Esophagus muscularis mucosa (tissue), 4 donors: ENCODE results near the gene GLB1L. TPM values are rescaled to one million over a fixed set of nuclear protein-coding genes. Genes with fewer than 3 reads are reported as not detected.

Experiments used
- DNase-seq: peaks from one replicate; pipeline ENCODE4 v3.0.0-alpha.2; 2017; ENCODE audit errors: extremely low spot score
- H3K27ac ChIP-seq, 4 donors: fragments of 200-600 bp; sonication (generic); replicated peaks in 1 of 4; 1 replicate in 3 of 4; 2 replicates in 1 of 4; pipeline ENCODE4 v1.5.1; 2016 to 2019; ENCODE audit warnings: mild to moderate bottlenecking in 1 of 4
- H3K27me3 ChIP-seq, 4 donors: fragments of 200-600 bp; sonication (generic); one replicate each; pipeline versions ENCODE4 v1.5.1 to v1.6.0; 2016 to 2019
- H3K36me3 ChIP-seq, 4 donors: fragments of 200-600 bp; sonication (generic); one replicate each; pipeline ENCODE4 v1.5.1; 2016 to 2019
- H3K4me1 ChIP-seq, 4 donors: fragments of 200-600 bp; sonication (generic); one replicate each; pipeline ENCODE4 v1.5.1; 2016 to 2019
- H3K4me3 ChIP-seq, 4 donors: fragments of 200-600 bp; sonication (generic); 1 replicate in 2 of 4; 2 replicates in 2 of 4; pipeline ENCODE4 v1.5.1; 2016 to 2019; ENCODE audit warnings: mild to moderate bottlenecking in 4 of 4, moderate library complexity in 1 of 4
- H3K9me3 ChIP-seq, 4 donors: fragments of 200-600 bp; sonication (generic); 1 replicate in 3 of 4; 2 replicates in 1 of 4; pipeline ENCODE4 v1.5.1; 2016 to 2019
- EP300 ChIP-seq: sonication (generic); formaldehyde crosslinking; IDR thresholded peaks from one replicate; pipeline ENCODE4 v1.6.1; 2017; ENCODE audit warnings: antibody characterized with exemption
- POLR2A ChIP-seq: fragments of 450-650 bp; IDR thresholded peaks from one replicate; pipeline ENCODE4 v1.6.1; 2017; ENCODE audit warnings: antibody characterized with exemption, moderate library complexity, mild to moderate bottlenecking, low read depth
- POLR2AphosphoS5 ChIP-seq, 2 donors: sonication (generic); formaldehyde crosslinking; IDR thresholded peaks; one replicate each; pipeline ENCODE4 v1.6.1; 2017; ENCODE audit warnings: antibody characterized with exemption in 2 of 2
- WGBS: methylation state at CpG from one replicate; pipeline ENCODE4 v1.1.5; 2018; 5-methylcytosine and 5-hydroxymethylcytosine counted together
- intact Hi-C: fragments of 100-400 bp; cut with DNase I; formaldehyde crosslinking; loops from one replicate; pipeline ENCODE4 v1.15.1; 2023
- total RNA-seq, 4 donors: library from RNA; depleted of rRNA; stranded (reverse); fragments of >200 nt; gene quantifications; one replicate each; pipeline versions ENCODE4 v1.1.0 to v1.2.1, GENCODE V29; 2016
- TF ChIP-seq, protein P1 (sequence below), 3 experiments: fragments of 200-600 bp in 2 of 3; fragments of 450-650 bp in 1 of 3; sonication (generic) in 2 of 3; IDR thresholded peaks; one replicate each; pipeline ENCODE4 v1.5.1; 2017 to 2019; ENCODE audit warnings: antibody characterized with exemption in 3 of 3, mild to moderate bottlenecking in 2 of 3, moderate library complexity in 1 of 3

Gene GLB1L
- total RNA-seq, 4 donors from 2014 or later, result 3.3 to 6.4 (median 5.6) TPM

DNA sequence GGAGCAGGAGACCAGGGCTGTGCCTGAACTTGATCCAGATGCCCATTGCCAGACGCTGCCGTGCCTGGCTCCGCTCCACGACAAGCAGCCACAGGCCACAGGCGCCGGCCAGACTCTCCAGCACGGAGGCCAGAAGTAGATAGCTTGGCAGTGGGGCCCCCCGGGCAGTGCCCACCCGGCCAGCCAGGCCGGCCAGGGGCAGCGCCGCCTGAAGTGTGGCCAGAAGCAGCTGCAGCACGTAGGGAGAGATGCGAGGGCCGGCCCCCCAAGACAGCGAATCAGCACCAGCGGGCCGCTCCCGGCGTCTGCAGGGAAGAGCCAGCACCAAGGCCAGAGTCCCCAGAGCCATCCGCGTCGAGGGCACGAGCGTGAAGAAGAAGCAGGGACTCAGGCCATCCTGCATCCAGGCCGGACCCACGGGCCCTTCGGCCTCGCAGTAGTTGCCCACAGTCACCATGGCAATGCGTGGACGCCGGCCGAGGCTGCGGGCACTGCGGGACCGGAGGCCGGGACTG lies 27.0 kb downstream of the GLB1L start:
- peak in 1 of 2 donors; percentile 59 for TF ChIP-seq POLR2AphosphoS5 (IDR thresholded peaks at IDR 0.05)
- no peak for TF ChIP-seq EP300
- TF ChIP-seq, protein P1, sequence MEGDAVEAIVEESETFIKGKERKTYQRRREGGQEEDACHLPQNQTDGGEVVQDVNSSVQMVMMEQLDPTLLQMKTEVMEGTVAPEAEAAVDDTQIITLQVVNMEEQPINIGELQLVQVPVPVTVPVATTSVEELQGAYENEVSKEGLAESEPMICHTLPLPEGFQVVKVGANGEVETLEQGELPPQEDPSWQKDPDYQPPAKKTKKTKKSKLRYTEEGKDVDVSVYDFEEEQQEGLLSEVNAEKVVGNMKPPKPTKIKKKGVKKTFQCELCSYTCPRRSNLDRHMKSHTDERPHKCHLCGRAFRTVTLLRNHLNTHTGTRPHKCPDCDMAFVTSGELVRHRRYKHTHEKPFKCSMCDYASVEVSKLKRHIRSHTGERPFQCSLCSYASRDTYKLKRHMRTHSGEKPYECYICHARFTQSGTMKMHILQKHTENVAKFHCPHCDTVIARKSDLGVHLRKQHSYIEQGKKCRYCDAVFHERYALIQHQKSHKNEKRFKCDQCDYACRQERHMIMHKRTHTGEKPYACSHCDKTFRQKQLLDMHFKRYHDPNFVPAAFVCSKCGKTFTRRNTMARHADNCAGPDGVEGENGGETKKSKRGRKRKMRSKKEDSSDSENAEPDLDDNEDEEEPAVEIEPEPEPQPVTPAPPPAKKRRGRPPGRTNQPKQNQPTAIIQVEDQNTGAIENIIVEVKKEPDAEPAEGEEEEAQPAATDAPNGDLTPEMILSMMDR (IDR thresholded peaks at IDR 0.05), result no peak
- peak; percentile 11 for TF ChIP-seq POLR2A
- Histone ChIP-seq H3K27me3 (no peaks in the 10 kb centered on the region), H3K36me3 (peaks cover 49 to 70% (median 69%) of the 10 kb centered on the region in 4 donors), H3K27ac (peak overlapping the region; percentile 90 to 99 (median 95)), H3K9me3 (no peaks in the 10 kb centered on the region), H3K4me3 (peak overlapping the region; percentile 59 to 79 (median 65)), H3K4me1 (peaks cover 28 to 56% (median 45%) of the 10 kb centered on the region in 4 donors)
- DNase-seq, result peak; percentile 92
- WGBS, result 1% methylated on average over 16 of the region's 37 CpGs
- intact Hi-C loops, result no loop called here

DNA sequence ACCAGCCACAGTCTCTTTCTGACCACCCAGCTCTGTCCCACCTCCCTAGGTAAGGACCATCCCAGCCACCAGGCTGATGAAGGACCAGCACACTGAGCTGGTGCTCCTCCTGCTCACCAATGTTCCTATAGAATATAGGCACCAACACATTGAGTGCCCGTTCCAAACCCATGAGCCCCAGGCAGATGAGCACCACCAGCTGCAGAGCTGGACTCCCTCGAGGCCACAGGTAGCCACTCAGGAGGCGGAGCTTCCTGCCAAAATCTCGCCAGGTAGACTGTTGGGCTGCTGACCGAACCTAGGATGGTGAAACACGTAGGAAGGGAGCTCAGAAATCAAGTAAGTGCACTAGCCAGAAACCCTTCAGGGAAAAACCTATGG lies 28.7 kb downstream of the GLB1L start:
- Histone ChIP-seq H3K9me3 (no peaks in the 10 kb centered on the region), H3K36me3 (peaks cover 37 to 69% (median 67%) of the 10 kb centered on the region in 4 donors), H3K4me3 (no peak overlapping the region), H3K27ac (peak overlapping the region; percentile 90 to 99 (median 95)), H3K27me3 (no peaks in the 10 kb centered on the region), H3K4me1 (peaks cover 28 to 56% (median 45%) of the 10 kb centered on the region in 4 donors)
- no peak for DNase-seq
- TF ChIP-seq POLR2A (no peak), POLR2AphosphoS5 (IDR thresholded peaks at IDR 0.05) (no peak), EP300 (no peak)
- TF ChIP-seq, protein P1 (IDR thresholded peaks at IDR 0.05), result no peak
- intact Hi-C loops, result no loop called here
- 92% methylated on average over 5 of the region's 6 CpGs for WGBS

DNA sequence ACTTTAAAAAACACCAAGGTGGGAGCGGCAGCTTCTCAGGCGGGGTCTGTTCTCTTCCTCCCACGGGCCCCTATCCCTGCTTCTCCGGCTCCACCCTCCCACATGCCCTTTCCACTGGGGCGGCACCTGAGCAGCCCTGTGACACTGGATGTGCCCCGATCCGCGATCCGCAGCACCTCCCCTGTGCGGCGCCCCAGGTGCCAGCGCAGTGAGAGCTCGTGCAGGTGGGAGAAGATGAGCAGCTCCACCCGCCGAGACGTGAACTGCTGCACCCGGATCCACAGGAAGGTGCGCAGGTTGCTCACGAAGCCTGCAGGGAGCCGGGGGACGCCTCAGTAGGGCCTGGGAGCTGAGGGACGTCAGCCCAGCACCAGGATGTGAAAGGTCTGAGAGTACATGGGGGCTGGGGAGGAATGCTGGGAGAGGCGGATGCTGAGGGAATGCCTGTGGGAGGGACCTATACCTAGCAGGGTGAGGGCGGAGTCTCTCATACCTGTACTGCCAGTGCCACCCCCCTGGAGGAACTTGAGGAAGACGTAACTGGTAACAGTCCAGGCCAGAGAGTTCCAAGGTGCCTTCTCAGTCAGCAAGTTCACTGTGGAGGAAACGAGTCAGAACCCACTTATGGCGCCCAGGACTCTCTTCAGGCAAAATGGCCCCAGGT lies 29.2 kb downstream of the GLB1L start:
- H3K27ac ChIP-seq, result peak overlapping the region in 1 of 4 donors; percentile 20

DNA sequence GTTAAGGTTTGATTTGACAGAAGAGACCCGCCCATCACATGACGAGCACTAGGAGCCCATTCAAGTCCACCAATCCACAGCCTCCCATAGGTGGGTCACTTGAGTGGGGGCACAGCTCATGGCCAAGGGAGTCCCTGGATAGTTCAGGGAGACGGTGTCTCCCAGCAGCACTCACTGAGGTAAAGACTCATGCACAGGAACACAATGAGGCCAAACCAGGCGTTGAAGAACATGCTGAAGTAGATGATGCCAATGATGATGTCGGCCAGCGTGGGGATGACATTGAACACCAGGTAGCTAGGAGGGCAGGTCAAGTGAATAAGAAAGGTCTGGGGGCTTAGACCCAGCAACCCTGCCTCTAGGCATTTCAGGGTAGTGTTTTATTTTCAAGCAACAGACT lies 30.5 kb downstream of the GLB1L start:
- H3K9me3 ChIP-seq, result no peaks in the 10 kb centered on the region
- H3K27ac ChIP-seq, result no peak overlapping the region
- no peaks in the 10 kb centered on the region for H3K27me3 ChIP-seq
- DNase-seq, result no peak
- 86% methylated on average over 6 of the region's 6 CpGs for WGBS
- H3K4me1 ChIP-seq, result peaks cover 25 to 43% (median 40%) of the 10 kb centered on the region in 4 donors
- H3K36me3 ChIP-seq, result peaks cover 20 to 69% (median 65%) of the 10 kb centered on the region in 4 donors
- no peak overlapping the region for H3K4me3 ChIP-seq
- TF ChIP-seq EP300 (no peak), POLR2AphosphoS5 (IDR thresholded peaks at IDR 0.05) (no peak), POLR2A (no peak)
- TF ChIP-seq, protein P1 (IDR thresholded peaks at IDR 0.05), result no peak
- intact Hi-C loops, result no loop called here

More for the DNA sequence above, 29.2 kb downstream of the GLB1L start:
- TF ChIP-seq, protein P1 (IDR thresholded peaks at IDR 0.05), result no peak
- no peak for TF ChIP-seq POLR2A
- no peak for TF ChIP-seq EP300
- TF ChIP-seq POLR2AphosphoS5 (IDR thresholded peaks at IDR 0.05), result no peak
- Histone ChIP-seq H3K27me3 (no peaks in the 10 kb centered on the region), H3K36me3 (peaks cover 32 to 69% (median 65%) of the 10 kb centered on the region in 4 donors), H3K9me3 (no peaks in the 10 kb centered on the region), H3K4me1 (peaks cover 28 to 55% (median 45%) of the 10 kb centered on the region in 4 donors), H3K4me3 (no peak overlapping the region)
- intact Hi-C loops, result no loop called here
- 93% methylated on average over 26 of the region's 27 CpGs for WGBS
- DNase-seq, result no peak
